K562 (cell line): ENCODE results near the gene NT5C1B. TPM values are rescaled to one million over a fixed set of nuclear protein-coding genes. Genes with fewer than 3 reads are reported as not detected.

ENCODE experiments used
- CCNT2 ChIP-seq: IDR thresholded peaks from 2 replicates; pipeline ENCODE4 v1.6.1; 2011; ENCODE audit warnings: borderline replicate concordance, low read depth, mild to moderate bottlenecking, moderate library complexity, mixed read lengths, low read length; ENCODE audit not compliant: insufficient read length; ENCODE audit errors: extremely low read depth
- EGR1 ChIP-seq: fragments of 450-650 bp; conservative IDR thresholded peaks from 2 replicates; pipeline ENCODE4 v1.6.1; 2017; ENCODE audit warnings: mild to moderate bottlenecking
- GMEB1 ChIP-seq: fragments of 250-450 bp; sonication (Bioruptor Pico); IDR thresholded peaks from 2 replicates; pipeline ENCODE4 v1.4.0; 2020; ENCODE audit warnings: mild to moderate bottlenecking
- KLF13 ChIP-seq: fragments of 450-650 bp; IDR thresholded peaks from 2 replicates; pipeline ENCODE4 v1.6.1; 2016; ENCODE audit warnings: missing genetic modification characterization, low read depth, mild to moderate bottlenecking, missing compliant biosample characterization, moderate library complexity, borderline replicate concordance
- PCBP2 ChIP-seq: fragments of 200-400 bp; formaldehyde crosslinking; IDR thresholded peaks from 2 replicates; pipeline ENCODE4 v1.6.1; 2018; ENCODE audit warnings: low read length, low read depth, mild to moderate bottlenecking, moderate library complexity; ENCODE audit not compliant: poor library complexity, severe bottlenecking
- PML ChIP-seq: IDR thresholded peaks from 2 replicates; pipeline ENCODE4 v1.6.1; 2012; ENCODE audit warnings: low read length, inconsistent platforms
- PREB ChIP-seq: sonication (generic); formaldehyde crosslinking; IDR thresholded peaks from 2 replicates; pipeline ENCODE4 v1.8.1; 2023; ENCODE audit warnings: mild to moderate bottlenecking, missing genetic modification reagents
- SAFB2 ChIP-seq: fragments of 200-400 bp; formaldehyde crosslinking; IDR thresholded peaks from 2 replicates; pipeline ENCODE4 v1.6.1; 2018; ENCODE audit warnings: borderline replicate concordance, low read length, low read depth, moderate library complexity; ENCODE audit not compliant: severe bottlenecking
- TRIM24 ChIP-seq, 2 experiments: fragments of 450-650 bp; IDR thresholded peaks; 2 replicates each; pipeline ENCODE4 v1.6.1; 2016
- ZNF324 ChIP-seq: fragments of 250-450 bp; sonication (Bioruptor Pico); IDR thresholded peaks from 2 replicates; pipeline ENCODE4 v1.4.0; 2020; ENCODE audit warnings: mild to moderate bottlenecking
- polyA plus RNA-seq, 8 experiments: library from polyadenylated mRNA; depleted of rRNA in 4 of 8; stranded (reverse) in 5 of 8; unstranded in 3 of 8; fragments of >200 nt; fragmentation: Nextera tagmentation in 2 of 8; fragmentation: Illumina TruSeq in 1 of 8; extraction: Ambion mirVana in 2 of 8; extraction: Trizol in 1 of 8; gene quantifications; 2 replicates each; pipeline versions ENCODE4 v1.2.1 to v1.2.3, GENCODE V29; 2011 to 2014; ENCODE audit warnings: inconsistent platforms in 1 of 8, missing spikeins in 1 of 8
- total RNA-seq, 7 experiments: library from RNA; depleted of rRNA in 6 of 7; stranded (reverse); fragments of >200 nt in 6 of 7; fragmentation: Illumina TruSeq in 2 of 7; extraction: Trizol in 2 of 7; gene quantifications; 2 replicates each; pipeline versions ENCODE4 v1.2.1 to v1.2.3, GENCODE V29; 2011 to 2021; ENCODE audit warnings: low replicate concordance in 1 of 7
- TF ChIP-seq, protein P1 (sequence below): fragments of 250-450 bp; sonication (Bioruptor Pico); IDR thresholded peaks from 2 replicates; pipeline ENCODE4 v1.9.0; 2021; ENCODE audit warnings: mild to moderate bottlenecking
- TF ChIP-seq, protein P2 (sequence below): fragments of 250-450 bp; sonication (Bioruptor Pico); IDR thresholded peaks from 2 replicates; pipeline ENCODE4 v1.8.0; 2021; ENCODE audit warnings: borderline replicate concordance, mild to moderate bottlenecking, moderate library complexity; ENCODE audit not compliant: poor library complexity, severe bottlenecking
- TF ChIP-seq, protein P3 (sequence below), 2 experiments: fragments of 450-650 bp; IDR thresholded peaks; 2 replicates each; pipeline ENCODE4 v1.6.1; 2016; ENCODE audit warnings: mild to moderate bottlenecking in 2 of 2, borderline replicate concordance in 1 of 2, low read depth in 1 of 2, moderate library complexity in 1 of 2

NT5C1B gene
- total and polyA plus RNA-seq, 9 of the 15 experiments (the other 6 are each of a cell fraction or from before 2014, with no cell fraction given), result 0.07 TPM; not detected in 8

- peak; percentile 87 for TF ChIP-seq GMEB1 (CRISPR knock-in tag)
- no peak for TF ChIP-seq KLF13 (tag)
- no peak for TF ChIP-seq PCBP2
- TF ChIP-seq, protein P1, sequence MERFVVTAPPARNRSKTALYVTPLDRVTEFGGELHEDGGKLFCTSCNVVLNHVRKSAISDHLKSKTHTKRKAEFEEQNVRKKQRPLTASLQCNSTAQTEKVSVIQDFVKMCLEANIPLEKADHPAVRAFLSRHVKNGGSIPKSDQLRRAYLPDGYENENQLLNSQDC (CRISPR knock-in tag), result no peak
- no peak; the same call in 1 of the 2 replicates for TF ChIP-seq EGR1
- no peak for TF ChIP-seq PREB
- TF ChIP-seq, protein P2, sequence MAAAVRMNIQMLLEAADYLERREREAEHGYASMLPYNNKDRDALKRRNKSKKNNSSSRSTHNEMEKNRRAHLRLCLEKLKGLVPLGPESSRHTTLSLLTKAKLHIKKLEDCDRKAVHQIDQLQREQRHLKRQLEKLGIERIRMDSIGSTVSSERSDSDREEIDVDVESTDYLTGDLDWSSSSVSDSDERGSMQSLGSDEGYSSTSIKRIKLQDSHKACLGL (CRISPR knock-in tag), result no peak
- no peak for TF ChIP-seq PML
- TF ChIP-seq TRIM24 (IDR thresholded peaks at IDR 0.05), result no peak
- no peak for TF ChIP-seq SAFB2
- TF ChIP-seq CCNT2, result peak; percentile 49
- TF ChIP-seq ZNF324 (CRISPR knock-in tag), result no peak
- TF ChIP-seq, protein P3, sequence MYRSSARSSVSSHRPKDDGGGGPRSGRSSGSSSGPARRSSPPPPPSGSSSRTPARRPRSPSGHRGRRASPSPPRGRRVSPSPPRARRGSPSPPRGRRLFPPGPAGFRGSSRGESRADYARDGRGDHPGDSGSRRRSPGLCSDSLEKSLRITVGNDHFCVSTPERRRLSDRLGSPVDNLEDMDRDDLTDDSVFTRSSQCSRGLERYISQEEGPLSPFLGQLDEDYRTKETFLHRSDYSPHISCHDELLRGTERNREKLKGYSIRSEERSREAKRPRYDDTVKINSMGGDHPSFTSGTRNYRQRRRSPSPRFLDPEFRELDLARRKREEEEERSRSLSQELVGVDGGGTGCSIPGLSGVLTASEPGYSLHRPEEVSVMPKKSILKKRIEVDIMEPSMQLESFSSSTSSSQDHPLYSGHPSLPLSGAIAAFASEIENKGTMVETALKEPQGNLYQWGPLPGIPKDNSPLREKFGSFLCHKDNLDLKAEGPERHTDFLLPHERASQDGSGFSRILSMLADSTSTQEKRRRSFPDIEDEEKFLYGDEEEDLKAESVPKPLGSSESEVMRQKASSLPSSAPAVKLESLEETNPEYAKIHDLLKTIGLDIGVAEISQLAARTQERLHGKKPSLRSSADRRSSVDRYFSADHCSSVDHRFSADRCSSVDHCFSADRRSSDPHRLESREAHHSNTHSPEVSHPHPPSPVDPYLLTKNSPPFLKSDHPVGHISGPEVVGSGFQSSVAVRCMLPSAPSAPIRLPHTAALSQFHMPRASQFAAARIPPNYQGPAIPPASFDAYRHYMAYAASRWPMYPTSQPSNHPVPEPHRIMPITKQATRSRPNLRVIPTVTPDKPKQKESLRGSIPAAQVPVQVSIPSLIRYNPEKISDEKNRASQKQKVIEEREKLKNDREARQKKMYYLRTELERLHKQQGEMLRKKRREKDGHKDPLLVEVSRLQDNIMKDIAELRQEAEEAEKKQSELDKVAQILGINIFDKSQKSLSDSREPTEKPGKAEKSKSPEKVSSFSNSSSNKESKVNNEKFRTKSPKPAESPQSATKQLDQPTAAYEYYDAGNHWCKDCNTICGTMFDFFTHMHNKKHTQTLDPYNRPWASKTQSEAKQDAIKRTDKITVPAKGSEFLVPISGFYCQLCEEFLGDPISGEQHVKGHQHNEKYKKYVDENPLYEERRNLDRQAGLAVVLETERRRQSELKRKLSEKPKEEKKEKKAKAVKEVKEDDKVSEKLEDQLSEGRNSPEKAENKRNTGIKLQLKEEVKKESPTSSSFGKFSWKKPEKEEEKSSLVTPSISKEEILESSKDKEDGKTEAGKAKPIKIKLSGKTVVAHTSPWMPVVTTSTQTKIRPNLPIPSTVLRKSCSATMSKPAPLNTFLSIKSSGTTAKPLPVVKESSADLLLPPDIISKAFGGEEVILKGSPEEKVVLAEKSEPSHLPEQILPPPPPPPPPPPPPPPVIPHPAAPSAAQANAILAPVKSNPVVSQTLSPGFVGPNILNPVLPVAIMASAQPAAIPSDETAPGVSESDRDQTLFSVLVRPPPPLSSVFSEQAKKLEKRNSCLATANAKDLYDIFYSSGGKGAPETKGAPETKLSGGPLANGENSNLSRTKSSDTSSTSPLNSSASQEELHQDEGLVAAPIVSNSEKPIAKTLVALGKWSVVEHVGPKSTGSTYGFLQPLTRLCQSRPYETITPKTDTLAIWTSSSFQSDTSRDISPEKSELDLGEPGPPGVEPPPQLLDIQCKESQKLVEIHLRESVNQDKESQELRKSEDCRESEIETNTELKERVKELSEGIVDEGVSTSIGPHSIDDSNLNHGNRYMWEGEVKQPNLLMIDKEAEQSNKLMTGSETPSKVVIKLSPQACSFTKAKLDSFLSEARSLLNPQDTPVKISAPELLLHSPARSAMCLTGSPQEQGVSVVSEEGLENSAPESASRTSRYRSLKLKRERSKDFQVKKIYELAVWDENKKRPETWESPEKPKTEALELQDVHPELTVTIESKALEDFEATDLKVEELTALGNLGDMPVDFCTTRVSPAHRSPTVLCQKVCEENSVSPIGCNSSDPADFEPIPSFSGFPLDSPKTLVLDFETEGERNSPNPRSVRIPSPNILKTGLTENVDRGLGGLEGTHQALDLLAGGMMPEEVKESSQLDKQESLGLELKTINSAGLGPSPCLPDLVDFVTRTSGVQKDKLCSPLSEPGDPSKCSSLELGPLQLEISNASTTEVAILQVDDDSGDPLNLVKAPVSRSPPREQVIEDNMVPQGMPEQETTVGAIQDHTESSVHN (IDR thresholded peaks at IDR 0.05; ENCODE audit: borderline replicate concordance in 1 of 2, low read depth in 1 of 2), result no peak
Observed at GRCh38 chr2:18560031-18560796, 29.2 kb downstream of the NT5C1B start, which contains the start of gene RDH14 (continued).
